Anterior cingulate cortex (tissue), 58 donors: Measurements from ENCODE around the gene USP31.
"Not testable (repeated sequence)": the region's sequence is repeated elsewhere in the genome, so short reads cannot be mapped to it uniquely, and the experiment has no call there.

ENCODE experiments used
- DNase-seq, 58 donors: peaks; one replicate each; lab custom pipeline; 2025; lab: John Stamatoyannopoulos, UW

USP31 gene

DNA sequence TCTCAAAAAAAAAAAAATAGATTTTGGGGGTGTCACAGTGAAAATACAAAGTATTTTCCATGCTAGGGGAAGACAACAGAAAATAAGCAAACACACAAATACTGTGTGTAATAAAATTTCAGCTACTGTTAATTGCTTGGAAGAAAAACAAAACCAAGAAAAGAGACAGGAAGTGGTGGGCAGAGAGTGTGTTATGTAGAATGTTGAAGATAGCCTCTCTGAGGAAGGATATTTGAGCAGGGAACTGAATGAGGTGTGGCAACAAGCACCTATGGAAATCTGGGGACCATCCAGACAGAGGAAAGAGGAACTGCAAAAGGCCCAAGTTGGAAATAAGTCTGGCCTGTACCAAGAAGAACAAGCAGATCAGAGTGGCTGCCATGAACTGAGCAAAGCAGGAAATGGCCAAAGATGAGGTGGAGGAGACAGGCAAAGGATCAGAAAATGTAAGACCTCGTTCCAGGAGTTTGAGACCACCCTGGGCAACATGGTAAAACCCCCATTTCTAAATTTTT lies 7.8 kb upstream of the USP31 start:
- DNase-seq = no peak

DNA sequence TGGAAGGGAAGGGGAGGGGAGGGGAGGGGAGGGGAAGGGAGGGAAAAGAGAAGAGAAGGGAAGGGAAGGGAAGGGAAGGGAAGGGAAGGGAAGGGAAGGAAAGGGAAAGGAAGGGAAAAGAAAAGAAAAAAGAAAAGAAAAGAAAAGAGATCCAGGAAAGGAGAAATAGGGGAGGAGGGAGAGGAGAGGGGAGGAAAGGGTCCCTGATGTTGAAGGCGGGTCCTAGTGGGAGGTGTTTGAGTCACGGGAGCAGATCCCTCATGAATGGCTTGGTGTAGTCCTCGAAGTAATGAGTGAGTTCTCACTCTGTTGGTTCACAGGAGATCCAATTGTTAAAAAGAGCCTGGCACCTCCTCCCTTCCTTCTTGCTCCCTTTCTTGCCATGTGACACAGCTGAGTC lies 6.9 kb upstream of the USP31 start:
- no peak for DNase-seq

GRCh38 chr16:23155445-23156049 lies 6.3 kb upstream of the USP31 start:
- DNase-seq = no peak

DNA sequence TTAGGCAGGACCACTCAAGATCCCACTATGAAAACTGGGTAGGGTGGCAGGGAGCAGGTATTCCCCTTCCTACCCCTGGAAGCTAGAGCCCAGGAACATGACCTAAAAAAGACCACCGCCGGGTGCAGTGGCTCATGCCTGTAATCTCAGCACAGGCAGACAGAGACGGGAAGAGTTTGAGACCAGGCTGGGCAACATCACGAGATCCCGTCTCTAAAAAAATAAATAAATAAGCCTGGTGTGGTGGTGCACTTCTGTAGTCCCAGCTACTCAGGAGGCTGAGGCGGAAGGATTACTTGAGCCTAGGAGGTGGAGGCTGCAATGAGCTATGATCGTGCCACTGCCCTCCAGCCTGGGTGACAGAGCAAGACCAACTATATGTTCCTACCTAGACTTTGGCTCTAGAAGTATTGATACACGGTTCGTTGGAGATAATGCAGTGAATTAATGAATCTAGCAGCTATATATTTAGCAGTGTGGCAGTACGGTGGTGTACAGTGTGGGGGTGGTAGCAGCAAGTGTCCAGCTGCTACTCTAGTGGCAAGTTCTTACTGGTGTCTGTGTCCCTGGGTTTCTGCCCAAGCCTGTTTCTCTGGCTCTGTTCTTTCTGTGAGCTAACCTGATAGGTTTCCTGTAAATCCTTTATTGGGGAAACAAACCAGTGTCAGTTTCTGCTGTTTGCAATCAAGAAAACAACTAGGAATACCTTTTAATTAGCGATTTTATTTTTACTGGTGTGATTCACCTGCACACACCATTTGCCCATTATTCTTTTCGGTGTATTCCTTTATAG lies 3.3 kb upstream of the USP31 start:
- no peak for DNase-seq

GRCh38 chr16:23149993-23150364 lies 727 bp upstream of the USP31 start:
- no peak for DNase-seq

DNA sequence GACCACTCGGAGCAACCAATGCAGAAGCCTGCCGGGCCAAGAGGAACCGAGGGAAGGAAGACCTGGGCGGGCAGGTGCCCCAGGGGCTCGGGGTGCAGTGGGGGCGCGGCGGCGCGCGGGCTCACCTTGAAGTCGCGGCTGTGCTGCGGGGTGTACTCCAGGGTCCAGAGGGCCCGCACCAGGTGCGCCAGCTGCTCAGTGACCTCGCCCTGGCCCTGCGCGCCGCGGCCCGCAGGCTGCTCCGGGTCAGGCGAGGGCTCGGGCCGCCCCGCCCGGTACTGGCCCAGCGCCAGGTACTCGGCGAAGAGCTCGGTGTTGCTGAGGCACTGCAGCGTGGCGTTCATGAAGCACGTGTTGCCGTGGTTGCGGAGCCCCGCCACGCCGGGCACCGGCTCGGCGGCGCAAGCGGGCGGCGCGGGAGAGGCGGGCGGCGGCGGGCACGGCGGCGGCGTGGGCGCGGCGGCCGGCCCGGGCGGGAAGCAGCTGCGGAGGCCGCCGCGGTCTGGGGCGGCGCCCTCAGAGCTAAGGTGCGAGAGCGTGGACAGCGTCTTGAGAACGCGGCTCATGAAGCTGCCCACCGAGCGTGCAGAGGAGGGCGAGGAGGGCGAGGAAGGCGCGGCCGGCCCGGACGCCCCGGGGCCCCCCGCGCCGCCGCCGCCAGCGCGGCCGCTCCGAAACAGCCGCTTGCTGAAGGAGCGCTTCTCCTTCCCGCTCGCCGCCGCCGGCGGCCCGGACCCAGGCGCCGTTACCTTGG lies 562 bp downstream of the USP31 start:
- peak in 36 of 58 donors; percentile 13 to 77 (median 39) for DNase-seq

DNA sequence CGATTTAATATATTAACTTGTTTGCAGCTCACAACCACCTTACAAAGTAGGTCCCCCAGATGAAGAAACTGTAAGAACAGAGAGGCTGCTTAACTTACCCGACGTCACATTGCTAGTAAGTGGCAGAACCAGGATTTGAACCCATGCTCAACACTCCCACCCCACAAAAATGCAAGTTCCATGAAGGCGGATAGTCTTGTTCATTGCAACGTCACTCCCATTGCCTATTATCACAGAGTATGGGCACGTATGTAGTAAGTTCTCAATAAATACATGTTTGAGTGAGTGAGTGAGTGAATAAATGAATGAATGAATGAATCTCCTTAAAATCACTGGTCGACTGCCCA lies 1.1 kb downstream of the USP31 start:
- no peak for DNase-seq

- DNase-seq = no peak
Observed at GRCh38 chr16:23147666-23148065, 1.6 kb downstream of the USP31 start.

- DNase-seq = no peak
Observed at GRCh38 chr16:23146877-23147601, 2.2 kb downstream of the USP31 start.

- no peak for DNase-seq
Observed at GRCh38 chr16:23145608-23146007, 3.6 kb downstream of the USP31 start.

DNA sequence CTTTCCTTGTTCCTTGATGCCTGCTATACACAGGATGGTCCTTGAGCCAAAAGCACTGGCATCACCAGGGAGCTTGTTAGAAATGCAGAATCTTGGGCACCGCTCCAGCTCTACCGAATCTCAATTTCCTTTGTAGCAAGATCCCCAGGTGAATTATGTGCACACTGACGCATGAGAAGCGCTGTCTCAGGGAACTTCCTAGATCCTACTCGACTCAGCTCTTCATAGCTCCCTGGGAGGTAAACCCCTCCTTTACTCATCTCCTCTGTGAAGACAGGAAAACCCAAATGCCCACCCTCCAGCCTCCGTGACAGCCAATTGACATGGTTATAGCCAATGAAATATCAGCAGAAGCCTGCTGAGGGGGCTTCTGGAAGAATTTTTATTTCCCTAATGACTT lies 4.1 kb downstream of the USP31 start:
- DNase-seq = peak in 1 of 58 donors; percentile 21

- not testable (repeated sequence) for DNase-seq
Observed at GRCh38 chr16:23144393-23144792, 4.9 kb downstream of the USP31 start.

GRCh38 chr16:23143391-23143790 lies 5.9 kb downstream of the USP31 start:
- DNase-seq = no peak

DNA sequence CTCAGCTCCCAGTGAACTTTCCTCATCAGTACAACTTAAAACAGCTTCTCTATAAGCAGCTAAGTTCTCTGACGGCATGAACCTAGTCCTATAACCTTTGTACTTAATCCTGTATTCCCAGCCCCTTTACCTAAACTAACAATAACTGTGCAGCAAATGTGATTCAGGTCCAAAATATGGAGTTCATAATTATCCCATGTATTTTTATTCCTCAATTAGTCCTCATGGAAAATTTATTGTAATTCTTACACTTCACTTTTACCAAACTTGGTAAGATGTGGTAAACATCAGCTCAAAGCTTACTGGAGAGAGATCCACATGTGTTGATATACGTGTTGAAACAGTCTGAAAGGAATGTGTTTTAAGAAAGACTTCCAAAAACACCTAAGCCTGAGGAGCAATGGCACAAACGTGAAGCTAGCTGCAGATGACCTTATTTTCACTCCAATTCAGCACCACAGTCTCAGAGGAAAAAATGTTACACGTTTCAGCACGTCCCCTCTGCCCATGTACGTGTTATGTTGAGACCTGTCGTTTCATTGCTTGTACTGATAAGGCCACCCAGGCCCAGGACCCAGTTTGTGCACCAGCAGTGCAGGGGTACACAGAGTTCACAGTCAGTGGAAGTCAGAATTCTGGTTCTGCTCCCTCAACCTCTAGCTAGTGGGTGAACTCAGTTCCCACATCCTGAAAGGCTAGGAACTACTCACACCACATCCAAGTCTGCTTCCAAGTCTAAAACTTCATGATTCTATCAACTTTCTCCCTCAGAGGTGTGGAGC lies 7.1 kb downstream of the USP31 start:
- no peak for DNase-seq

GRCh38 chr16:23141500-23141899 lies 7.8 kb downstream of the USP31 start:
- DNase-seq = no peak

GRCh38 chr16:23141033-23141432 lies 8.2 kb downstream of the USP31 start:
- DNase-seq = no peak

GRCh38 chr16:23140107-23140506 lies 9.1 kb downstream of the USP31 start:
- no peak for DNase-seq

- no peak for DNase-seq
Observed at GRCh38 chr16:23137818-23138217, 11.4 kb downstream of the USP31 start.

DNA sequence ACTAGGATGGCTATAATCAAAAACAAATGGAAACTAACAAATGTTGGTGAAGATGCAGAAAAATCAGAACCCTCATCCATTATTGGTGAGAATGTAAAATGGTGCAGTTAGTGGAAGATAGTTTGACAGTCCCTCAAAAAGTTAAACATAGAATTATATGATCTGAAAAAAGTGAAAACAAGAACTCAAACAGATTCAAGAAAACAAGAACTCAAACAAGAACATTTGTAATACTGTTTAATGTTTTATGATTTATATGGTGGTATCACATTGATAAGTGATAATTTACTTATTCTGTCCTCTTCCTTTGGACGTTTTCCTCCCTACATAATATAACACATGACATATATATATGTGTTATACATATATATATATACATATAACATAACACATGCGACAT lies 12.0 kb downstream of the USP31 start:
- DNase-seq = no peak

DNA sequence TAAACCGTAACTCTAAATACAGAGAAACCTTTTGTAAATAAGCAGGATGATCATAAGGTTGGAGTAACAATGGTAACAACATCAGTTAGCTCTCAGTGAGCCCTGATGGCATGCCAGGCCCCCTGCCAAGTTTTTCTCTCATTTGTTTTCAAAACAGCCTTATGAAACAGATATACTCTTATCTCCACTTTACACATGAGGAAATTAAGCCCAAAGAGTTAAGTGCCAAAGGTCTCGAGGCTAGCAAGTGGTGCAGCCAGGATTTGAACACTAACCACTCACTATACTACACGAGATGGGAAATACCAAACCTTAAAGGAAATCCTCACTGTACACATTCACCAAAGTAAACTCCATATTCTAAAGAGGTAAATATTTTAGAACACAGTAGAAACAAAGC lies 15.0 kb downstream of the USP31 start:
- peak in 1 of 58 donors; percentile 14 for DNase-seq
